ENCODE measurements around the gene PADI3.
"Not testable (repeated sequence)": the region's sequence is repeated elsewhere in the genome, so short reads cannot be mapped to it uniquely, and the experiment has no call there.

Gene PADI3

DNA sequence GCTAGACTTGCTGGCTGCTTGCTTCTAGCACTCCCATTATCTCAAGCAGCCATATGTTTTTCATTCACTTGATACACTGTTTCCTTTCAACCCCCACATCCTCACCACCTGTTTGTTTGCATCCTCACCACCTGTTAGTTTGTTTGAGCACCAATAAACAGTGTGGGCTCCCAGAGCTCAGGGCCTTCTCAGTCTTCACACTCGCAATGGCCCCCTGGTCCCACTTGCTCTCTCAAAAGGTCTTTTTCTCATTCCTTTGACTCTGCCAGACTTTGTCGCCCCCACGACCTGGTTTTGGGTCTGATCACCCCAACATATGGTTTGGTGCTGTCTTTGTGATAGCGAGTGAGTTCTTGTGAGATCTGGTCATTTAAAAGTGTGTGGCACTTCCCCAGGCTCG lies 52.9 kb downstream of the PADI3 start:
- no peak for DNase-seq (ENCODE audit: low read depth in 2 of 2)

DNA sequence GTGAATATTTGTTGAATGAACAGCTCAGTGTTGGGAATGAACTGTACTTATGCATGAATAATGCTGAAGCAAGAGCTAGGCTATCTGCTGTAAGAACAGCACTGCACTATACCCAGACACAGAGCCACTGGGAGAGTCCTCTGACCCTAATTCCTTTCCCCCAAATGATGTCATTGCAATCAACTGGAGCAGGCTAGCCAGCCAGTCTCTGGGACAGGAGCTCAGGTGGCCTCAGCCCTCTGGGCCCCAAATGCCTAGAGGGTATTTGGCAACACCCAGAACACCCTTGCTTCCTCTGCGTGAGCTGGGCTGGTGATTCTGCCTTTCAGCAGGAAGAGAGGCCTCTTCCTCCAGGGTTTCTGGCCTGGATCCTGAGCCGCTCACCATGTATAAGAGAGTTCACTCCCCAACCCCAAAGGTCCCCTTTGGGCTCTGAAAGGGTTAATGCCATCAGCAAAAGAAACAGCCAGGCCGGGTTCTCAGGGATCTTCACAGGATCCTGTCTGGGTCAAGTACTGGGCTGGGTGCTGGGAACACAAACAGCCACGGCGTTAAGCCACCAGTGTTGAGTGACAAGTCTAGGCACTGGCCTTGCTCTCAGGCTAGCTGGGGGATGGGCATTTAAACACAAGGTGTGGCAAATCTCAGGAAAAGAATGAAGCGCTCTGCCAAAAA lies 55.4 kb downstream of the PADI3 start:
- DNase-seq (ENCODE audit: low read depth in 2 of 2): no peak

DNA sequence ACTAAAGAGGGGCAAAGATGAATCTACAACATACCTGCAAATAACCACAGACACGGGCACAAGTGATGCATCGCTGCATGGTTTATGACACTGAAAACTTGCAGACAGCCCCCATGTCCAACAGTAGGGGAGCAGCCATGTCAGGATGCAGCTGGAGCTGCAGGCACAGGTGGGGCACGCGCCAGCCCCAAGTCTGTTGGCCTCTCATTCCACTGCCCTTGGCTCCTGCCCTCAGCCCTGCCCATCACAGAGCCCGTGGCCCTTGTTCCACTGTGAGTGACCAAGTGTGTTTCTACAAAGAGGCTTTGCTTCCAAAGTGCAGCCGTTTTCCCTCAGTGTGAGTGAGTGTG lies 55.9 kb downstream of the PADI3 start:
- no peak for DNase-seq (ENCODE audit: low read depth in 2 of 2)

DNA sequence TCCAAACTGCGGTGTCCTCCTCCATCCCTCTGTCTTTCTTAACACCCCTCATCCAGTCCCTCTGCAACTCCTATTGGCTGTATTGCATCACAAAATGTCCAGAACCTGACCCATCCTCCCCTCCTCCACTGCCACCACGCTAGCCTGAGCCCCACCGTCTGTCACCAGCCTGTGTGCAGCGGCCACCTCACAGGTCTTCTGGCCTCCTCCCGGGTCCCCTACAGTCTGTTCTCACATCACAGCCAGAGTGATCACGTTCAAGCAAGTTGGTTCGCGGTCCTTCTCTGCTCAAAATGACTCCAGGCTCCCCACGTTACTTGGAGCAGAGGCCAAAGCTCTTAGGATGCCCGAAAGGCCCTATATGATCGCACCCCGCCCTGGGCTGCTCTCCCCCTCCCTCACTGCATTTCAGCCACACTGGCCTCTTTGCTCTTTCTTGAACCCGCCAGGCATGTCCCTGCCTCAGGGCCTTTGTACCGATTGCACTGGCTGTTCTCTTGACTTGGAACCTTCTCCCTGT lies 56.7 kb downstream of the PADI3 start:
- DNase-seq (ENCODE audit: low read depth in 2 of 2): no peak

DNA sequence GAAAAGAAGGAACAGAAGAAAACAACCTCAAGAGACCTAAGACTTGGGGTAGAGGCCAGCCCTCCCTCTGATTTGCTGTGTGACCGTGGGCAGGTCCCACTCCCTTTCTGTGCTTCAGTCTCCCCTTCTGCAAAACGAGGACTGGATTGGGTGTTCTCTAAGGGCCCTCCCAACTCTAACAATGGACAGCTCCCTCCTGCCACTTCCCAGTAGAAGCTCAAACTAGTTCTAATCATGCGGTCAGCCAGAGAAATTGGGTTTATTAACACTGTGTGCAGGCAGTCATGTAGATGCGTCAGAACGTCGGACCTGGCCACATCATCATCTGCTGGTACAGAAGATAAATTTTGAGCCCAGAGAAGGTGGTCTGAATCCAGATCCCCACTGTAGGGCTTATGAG lies 57.5 kb downstream of the PADI3 start:
- no peak for DNase-seq (ENCODE audit: low read depth in 2 of 2)

DNA sequence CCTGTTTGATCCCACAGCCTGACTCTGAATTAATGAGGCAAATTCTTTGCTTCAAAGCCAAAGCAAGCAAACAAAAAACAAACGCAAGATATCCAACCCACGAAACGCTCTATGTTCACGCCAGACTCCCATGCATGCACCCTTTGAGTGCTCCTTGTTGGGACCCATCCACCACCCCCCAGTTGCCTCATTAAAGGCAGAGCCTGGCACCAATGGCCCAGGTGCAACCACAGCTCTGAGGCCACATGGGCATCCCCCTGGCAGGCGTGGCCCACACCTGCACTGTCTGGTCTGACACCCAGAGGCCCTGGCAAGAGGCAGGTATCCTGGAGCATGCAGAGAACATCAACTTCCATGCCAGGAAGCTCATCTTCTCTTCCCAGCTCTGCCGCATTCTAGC lies 58.0 kb downstream of the PADI3 start:
- no peak for DNase-seq (ENCODE audit: low read depth in 2 of 2)

DNA sequence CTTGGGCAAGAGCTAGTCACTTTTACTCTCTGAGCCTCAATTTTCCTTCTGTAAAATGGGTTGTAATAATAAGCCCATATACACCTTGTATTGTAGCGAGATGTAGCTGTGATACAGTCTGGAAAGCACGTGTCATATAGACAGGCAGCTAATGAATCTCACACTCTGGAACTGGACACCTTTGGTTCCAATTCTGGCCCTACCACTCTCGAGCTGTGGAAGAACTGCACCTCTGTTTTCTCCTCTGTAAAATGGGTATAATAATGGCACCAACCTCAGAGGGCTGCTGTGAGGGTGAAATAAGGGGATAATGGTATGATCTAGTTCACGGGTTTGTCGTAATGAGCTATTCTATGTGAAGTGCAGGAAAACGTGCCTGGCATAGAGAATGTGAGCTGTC lies 58.4 kb downstream of the PADI3 start:
- DNase-seq (ENCODE audit: low read depth in 2 of 2): no peak

DNA sequence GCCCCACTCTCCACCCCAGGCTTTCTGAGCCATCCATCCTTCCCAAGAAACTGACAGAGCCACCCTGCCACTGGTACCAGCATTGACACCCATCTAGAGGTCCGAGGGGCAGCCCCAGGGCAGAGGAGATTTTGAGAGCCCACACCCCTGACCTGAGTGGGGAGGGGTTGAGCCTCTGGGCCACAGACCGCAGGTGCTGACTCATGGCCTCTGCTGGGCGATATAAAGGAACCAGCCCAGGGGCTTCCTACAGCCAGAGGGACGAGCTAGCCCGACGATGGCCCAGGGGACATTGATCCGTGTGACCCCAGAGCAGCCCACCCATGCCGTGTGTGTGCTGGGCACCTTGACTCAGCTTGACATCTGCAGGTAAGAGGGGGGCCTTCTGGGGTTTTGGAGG lies 59.0 kb downstream of the PADI3 start, which contains the start of gene PADI4:
Gene PADI4, plus strand, starts transcription at position 252 of the 400 bp plus-strand sequence. Its CDS starts 26 bp downstream, at position 278.
- no peak for DNase-seq (ENCODE audit: low read depth in 2 of 2)

DNA sequence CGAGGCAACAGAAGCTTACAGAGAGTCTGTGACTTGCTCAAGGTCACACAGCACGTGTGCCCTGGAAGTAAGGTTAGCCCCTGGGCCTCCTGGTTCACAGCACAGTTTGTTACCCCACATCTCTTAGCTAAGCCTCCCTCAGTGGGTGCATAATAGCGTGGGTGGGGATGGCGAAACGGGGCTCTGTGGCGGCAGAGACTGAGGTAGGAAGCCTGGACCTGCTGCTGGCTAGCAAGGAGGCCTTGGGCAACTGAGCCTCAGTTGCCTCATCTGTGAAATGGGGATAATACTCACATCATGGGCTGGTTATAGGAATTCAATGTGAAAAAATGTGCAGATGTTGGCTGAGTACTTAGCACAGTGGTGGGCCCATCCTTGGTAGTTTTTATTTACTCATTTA lies 59.7 kb downstream of the PADI3 start:
- no peak for DNase-seq (ENCODE audit: low read depth in 2 of 2)

DNA sequence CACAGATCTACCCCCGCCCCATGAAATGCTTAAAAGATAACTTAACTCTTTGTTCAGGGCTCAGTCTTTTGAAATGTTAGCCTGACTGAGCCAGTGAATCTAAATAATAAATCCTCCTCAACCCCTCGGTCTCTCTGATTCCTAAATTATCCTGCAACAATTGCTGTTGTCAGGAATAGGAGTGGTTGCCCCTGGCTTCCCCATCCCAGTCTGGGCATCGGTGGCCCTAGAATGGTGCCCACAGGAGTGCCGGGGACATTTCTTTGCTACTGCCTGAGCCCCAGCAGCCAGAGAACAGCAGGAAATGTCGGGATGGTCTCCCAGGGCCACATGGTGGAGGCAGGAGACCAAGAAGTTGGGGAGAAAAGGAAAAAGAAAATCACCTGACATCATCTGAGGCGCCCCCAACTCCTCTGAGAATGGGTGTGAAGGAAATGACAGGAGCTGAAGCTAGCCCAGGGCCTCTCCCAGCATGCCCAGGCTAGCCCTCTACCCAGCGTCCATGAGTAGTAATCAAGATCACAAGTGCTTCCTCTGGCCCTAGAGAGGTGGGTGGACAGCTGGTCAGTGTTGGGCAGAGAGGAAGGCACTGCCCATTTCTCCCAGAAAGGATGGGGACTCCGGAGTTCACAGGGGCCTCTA lies 60.6 kb downstream of the PADI3 start:
- DNase-seq (ENCODE audit: low read depth in 2 of 2): no peak

DNA sequence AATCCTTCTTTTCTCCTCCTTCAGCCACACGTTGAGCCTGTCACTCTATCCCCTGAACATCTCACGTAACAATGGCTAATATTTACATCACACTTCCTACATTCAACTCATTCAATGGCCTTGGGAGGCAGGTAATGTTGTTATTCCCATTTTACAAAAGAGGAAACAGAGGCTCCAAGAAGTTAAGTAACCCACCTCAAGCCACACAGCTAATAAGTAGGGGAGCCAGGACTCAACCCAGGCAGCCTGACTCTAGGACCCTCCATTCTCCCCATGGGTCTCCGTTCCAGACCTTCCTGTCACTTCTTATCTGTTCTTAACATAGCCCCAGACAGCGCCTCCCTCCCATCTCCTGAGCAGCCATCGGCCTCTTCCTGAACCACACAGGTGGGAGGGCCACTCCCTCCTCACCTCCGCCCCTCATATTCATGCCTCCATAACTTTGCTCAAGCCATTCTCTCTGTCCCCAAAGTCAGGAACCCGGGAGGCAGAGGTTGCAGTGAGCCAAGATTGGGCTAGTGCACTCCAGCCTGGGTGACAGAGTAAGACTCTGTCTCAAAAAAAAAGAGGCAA lies 61.3 kb downstream of the PADI3 start:
- DNase-seq (ENCODE audit: low read depth in 2 of 2): no peak

DNA sequence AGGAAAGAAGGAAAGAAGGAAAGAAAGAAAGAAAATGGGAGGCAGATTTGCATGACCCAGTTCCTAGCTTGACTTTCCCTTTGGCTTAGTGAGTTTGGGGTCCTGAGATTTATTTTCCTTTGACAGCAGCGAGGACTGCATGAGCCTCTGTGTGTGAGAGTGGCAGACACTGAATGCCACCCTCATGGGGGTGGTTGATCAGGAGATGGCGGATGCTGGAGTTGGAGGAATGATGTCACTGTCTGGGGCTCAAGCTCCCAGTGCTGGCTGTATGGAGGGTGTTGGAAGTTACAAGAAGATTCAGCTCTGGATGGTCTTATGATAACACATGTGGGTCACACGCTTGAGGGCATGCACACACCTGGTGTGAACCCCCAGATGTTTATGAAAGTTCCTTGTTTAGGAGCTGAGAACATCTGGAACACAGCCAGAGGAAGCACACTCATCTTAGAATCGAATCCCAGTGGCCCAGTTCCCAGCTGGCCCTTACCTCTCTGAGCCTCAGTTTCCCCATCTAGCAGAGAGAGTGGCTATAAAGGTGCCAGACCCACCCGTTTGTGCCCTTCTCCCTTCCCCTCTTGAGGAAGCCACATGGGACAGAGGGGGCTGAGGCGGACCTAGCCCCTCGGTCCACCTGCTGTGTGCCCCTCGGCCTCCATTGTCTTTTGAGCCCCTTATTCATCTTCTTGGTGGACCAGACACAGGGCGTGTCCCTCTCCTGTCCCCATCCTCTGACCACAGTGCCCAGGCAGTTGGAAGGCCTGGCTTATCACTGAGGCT lies 64.8 kb downstream of the PADI3 start:
- no peak for DNase-seq (ENCODE audit: low read depth in 2 of 2)

DNA sequence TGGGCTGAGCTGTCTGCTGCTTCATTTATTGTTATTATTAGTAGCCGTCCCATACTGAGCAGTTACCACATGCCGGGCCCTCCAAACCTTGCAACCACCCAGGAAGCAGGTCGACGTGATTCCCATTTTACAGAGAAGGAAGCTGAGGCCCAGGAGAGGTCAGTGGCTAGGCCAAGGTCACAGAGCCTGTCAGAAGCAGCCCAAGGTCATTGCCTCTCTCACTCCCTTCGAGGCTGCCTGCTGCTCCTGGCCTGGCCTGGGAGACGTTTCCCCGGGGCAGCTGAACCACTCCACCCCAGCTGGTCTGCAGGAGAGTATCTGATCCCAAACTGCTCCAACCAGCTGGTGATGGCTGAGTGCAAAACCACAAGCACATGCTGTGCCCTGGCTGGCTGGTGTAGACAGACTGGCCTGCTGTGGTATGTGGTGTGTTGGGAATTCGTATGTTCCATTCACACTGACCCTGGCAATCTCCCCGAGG lies 65.6 kb downstream of the PADI3 start:
- no peak for DNase-seq (ENCODE audit: low read depth in 2 of 2)

DNA sequence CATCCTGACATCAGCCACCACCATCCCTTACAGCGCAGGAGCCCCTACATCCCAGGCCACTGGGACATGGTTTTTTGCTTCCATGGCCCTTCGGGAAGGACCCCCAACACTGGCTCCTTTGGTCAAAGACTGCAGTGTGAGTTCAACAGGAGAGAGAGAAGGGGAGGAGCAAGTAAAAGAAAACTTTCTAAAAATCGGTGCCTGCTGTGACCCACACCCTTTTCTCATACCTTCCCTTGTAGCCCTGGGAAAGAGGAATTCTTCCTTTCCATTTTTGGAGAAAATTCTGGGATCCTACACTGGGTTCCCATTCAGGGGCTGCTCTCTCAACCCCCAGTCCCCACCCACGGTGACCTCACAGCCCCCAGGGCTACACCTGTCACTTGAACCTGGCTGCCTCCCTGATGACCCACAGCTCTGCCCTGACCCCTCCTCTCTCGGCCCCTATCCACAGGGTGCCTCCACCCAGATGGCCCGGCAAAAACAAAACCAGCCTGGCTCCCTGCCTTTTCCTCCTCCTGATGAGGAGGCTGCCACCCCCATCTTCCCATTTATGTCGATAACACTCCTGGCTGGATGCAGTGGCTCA lies 66.7 kb downstream of the PADI3 start:
- DNase-seq (ENCODE audit: low read depth in 2 of 2): no peak

DNA sequence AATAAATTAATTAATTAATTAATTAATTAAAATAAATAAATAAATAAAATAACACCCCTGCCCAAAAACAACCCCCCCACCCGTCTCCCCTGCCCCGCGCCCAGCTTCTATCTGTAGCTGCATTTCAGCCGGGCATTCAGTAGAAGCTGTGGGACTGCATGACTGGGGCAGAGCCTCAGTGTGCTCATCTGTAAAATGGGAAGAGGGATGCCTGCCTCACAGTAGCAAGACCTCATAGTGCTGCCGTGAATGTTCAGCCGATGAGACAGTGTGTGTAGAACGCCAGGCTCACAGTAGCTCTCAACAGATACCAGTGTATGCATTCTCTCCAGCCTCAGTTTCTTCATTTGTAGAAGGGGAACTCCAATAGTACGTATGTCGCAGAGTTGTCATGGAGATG lies 67.8 kb downstream of the PADI3 start:
- no peak for DNase-seq (ENCODE audit: low read depth in 2 of 2)

DNA sequence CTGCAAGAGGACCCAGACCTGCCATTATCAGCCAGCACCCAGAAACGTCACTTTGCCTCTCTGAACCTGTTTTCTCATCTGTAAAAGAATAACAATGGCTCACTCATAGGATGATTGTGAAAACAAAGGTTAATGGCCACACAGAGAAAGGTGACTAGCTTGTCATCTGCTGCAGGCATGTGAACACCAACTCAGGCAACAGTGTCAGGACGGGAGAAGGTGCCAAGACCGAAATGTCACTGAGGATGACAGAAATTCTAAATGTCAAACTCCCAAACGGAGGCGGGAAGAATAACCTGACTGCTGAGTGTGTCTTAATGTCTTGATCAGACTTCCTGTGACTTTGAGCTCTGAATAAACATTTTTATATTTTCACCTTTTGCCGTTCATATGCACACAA lies 69.4 kb downstream of the PADI3 start:
- DNase-seq (ENCODE audit: low read depth in 2 of 2): no peak

DNA sequence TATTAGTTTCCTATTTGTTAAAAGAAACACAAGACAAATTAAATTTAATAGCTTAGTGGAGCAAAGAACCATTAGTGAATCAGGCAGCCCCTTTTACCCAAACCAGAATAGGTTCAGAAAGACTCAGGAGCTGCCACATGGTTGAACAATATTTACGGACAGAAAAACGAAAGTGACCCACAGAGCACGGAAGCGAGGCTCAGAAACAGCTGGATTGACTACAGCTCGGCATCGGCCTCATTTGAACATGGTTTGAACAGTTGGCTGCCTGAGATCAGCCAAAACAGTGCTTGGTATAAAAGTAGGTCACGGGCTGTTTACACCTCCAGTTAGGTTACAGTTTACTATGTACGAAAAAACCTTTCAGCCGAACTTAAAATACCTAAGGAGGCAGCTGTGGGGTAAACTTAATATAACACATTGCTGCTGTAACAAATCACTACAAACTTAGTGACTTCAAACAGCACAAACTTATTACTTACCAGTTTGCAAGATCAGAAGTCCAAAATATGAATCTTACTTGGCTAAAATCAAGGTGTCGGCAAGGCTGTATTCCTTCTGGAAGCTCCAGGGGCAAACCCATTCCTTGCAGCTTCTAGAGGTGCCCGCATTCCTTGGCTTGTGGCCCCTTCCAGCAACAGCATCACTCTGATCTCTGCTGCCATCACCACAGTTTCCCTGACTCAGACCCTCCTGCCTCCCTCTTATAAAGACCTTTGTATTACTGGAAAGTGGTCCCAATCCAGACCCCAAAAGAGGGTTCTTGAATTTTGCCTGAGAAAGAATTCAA lies 70.9 kb downstream of the PADI3 start:
- DNase-seq (ENCODE audit: low read depth in 2 of 2): no peak

DNA sequence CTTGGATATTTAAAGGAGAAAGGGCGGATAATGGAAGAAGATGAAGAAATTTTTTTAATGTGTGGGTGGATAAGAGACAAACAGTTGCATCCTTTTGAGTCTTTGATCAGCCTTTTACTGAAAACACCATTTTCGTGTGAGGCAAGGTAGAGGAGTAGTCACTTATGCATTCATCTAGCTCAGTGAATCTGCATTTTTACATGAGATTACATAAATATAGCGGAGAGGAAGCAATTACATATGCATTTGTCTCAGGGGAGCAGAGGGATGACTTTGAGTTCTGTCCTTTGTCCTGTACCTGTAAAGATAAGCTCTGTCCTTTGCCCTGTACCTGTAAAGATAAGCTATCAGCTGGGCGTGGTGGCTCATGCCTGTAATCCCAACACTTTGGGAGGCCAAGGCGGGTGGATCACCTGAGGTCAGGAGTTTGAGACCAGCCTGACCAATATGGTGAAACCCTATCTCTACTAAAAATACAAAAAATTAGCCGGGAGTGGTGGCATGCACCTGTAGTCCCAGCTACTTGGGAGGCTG lies 73.0 kb downstream of the PADI3 start:
- DNase-seq (ENCODE audit: low read depth in 2 of 2): not testable (repeated sequence)

DNA sequence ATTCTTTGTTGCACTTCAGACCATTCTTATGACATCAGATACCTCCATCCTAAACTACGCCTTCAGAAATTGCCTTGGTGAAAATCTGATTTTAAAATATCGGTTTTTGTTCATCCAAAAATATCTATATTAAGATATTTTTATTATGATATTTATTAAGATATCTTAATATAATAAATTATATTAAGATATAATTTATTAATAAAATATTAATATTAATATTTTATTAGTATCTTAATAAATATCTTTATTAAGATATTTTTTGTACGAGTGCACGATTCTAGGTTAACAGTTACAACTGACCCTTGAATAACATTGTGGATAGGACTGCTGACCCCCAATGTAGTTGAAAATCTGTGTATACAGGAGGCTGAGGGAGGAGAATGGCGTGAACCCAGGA lies 80.0 kb downstream of the PADI3 start:
- DNase-seq (ENCODE audit: low read depth in 2 of 2): no peak

DNA sequence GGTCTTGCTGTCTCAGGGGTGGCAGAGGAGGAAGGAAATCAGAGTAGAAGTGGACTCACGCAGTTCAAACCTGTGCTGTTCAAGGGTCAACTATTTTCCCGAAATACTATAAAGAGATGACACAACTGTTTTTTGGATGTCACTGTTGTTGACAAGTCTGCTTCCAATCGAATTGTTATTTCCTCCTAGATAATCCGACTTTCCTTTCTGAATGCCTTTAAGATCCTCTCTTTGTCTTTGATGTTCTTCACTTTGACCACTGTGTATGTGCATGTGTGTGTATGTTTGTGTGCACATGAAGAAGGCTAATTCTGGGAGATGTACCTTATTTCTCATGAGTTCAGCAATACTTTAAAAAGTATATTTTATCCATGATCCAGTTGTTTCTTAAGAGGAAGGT lies 80.7 kb downstream of the PADI3 start:
- DNase-seq (ENCODE audit: low read depth in 2 of 2): no peak

DNA sequence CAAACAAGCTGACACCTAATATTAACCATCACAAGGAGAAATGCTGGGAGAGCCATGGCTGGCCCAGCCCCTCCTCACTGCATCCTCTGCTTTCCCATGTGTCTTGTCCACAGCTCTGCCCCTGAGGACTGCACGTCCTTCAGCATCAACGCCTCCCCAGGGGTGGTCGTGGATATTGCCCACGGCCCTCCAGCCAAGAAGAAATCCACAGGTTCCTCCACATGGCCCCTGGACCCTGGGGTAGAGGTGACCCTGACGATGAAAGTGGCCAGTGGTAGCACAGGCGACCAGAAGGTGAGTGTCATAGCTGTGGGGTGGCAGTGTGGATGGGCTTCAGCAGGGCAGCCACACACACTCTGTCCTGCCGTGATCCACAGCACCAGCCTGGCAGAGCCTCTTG lies 82.0 kb downstream of the PADI3 start:
- DNase-seq (ENCODE audit: low read depth in 2 of 2): no peak
